Calu3 (cell line): ENCODE measurements around the gene CCNYL1. TPM values are rescaled to one million over a fixed set of nuclear protein-coding genes. Genes with fewer than 3 reads are reported as not detected.

ENCODE experiments used
- BruUV-seq: library from RNA; stranded (reverse); fragments of 400-500 nt; replicated peaks from 2 replicates; lab custom pipeline; 2021; lab: Mats Ljungman, UMichigan
- CTCF ChIA-PET: fragments of 300-600 bp; sonication (Branson Sonifier 250); formaldehyde crosslinking; loops from one replicate; lab custom pipeline; 2022; ENCODE audit warnings: antibody characterized with exemption; lab: Charles Lee
- DNase-seq: peaks from one replicate; pipeline ENCODE4 v3.0.0; 2022
- H3K27ac Mint-ChIP-seq: one replicate; pipeline ENCODE4 v1.8.0; 2022; ENCODE audit warnings: mixed read lengths; ENCODE audit not compliant: unreplicated experiment
- H3K27me3 Mint-ChIP-seq: one replicate; pipeline ENCODE4 v1.8.0; 2022; ENCODE audit warnings: mixed read lengths; ENCODE audit not compliant: unreplicated experiment
- H3K36me3 Mint-ChIP-seq: one replicate; pipeline ENCODE4 v1.8.0; 2022; ENCODE audit warnings: mild to moderate bottlenecking, moderate library complexity, mixed read lengths; ENCODE audit not compliant: insufficient read depth, unreplicated experiment
- H3K4me1 Mint-ChIP-seq: one replicate; pipeline ENCODE4 v1.8.0; 2022; ENCODE audit warnings: mild to moderate bottlenecking, low read depth, mixed read lengths; ENCODE audit not compliant: unreplicated experiment
- H3K4me3 Mint-ChIP-seq: one replicate; pipeline ENCODE4 v1.8.0; 2022; ENCODE audit warnings: mild to moderate bottlenecking, low read depth, moderate library complexity, mixed read lengths; ENCODE audit not compliant: unreplicated experiment
- H3K9me3 Mint-ChIP-seq: one replicate; pipeline ENCODE4 v1.8.0; 2022; ENCODE audit warnings: low read depth, mixed read lengths; ENCODE audit not compliant: unreplicated experiment
- intact Hi-C: fragments of 100-400 bp; cut with micrococcal nuclease; formaldehyde crosslinking; loops from one replicate; pipeline ENCODE4 v1.10.0; 2022; ENCODE audit not compliant: unreplicated experiment
- total RNA-seq: library from RNA; stranded (reverse); gene quantifications from 2 replicates; pipeline ENCODE4 v1.2.3, GENCODE V29; 2022
- TF ChIP-seq, protein P1 (sequence below): fragments of 200-600 bp; IDR thresholded peaks from one replicate; pipeline ENCODE4 v1.8.0; 2022; ENCODE audit warnings: antibody characterized with exemption; ENCODE audit not compliant: unreplicated experiment

CCNYL1 gene
- total RNA-seq, 1 experiment from 2014 or later = 13.7 TPM

DNA sequence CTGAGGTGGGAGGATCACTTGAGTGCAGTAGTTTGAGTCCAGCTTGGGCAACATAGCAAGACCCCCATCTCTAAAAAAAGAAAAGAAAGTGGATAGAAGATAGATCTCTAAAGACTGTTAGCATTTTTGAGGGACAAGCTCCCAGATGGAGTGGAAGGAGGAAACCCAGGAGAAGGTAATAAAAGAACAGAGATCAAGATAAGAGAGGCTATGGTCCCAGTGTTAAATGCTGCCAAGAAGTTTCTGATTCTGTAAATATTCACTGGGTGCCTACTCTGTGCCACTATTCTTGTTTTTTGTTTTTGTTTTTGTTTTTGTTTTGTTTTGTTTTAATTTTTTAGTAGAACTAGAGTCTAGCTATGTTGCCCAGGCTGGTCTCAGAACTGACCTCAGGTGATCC is 32.1 kb downstream of the CCNYL1 start:
- Mint-ChIP-seq H3K4me3 (no peak overlapping the region), H3K4me1 (no peaks in the 10 kb centered on the region), H3K27me3 (no peaks in the 10 kb centered on the region), H3K9me3 (no peaks in the 10 kb centered on the region), H3K27ac (no peak overlapping the region), H3K36me3 (no peaks in the 10 kb centered on the region)
- no peak for DNase-seq
- intact Hi-C loops = no loop called here
- no TSS peak for BruUV-seq
- TF ChIP-seq, protein P1, sequence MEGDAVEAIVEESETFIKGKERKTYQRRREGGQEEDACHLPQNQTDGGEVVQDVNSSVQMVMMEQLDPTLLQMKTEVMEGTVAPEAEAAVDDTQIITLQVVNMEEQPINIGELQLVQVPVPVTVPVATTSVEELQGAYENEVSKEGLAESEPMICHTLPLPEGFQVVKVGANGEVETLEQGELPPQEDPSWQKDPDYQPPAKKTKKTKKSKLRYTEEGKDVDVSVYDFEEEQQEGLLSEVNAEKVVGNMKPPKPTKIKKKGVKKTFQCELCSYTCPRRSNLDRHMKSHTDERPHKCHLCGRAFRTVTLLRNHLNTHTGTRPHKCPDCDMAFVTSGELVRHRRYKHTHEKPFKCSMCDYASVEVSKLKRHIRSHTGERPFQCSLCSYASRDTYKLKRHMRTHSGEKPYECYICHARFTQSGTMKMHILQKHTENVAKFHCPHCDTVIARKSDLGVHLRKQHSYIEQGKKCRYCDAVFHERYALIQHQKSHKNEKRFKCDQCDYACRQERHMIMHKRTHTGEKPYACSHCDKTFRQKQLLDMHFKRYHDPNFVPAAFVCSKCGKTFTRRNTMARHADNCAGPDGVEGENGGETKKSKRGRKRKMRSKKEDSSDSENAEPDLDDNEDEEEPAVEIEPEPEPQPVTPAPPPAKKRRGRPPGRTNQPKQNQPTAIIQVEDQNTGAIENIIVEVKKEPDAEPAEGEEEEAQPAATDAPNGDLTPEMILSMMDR = no peak
- CTCF ChIA-PET = interaction anchor here (0.8 to 1.4 kb wide), 2 partner anchors 291 to 297 kb away, joined by 3 to 6 read pairs; no protein-coding TSS in a partner anchor

DNA sequence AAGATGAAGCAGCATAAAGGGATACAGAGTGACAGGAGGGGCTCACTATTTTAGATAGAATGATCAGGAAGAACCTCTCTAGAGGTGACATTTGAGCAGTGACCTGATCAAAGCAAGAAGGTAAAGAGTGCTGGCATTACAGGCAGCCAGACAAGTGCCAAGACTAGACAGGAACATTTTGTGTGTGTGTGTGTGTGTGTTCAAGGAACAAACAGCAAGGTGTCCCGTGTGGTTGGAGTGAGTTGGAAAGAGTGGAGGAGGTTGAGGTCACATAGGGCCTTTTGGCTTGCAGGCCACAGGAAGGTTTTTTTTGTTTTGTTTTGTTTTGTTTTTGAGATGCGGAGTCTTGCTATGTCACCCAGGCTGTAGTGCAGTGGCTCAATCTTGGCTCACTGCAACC is 32.6 kb downstream of the CCNYL1 start:
- Mint-ChIP-seq H3K4me1 (no peaks in the 10 kb centered on the region), H3K27me3 (no peaks in the 10 kb centered on the region), H3K4me3 (no peak overlapping the region), H3K9me3 (no peaks in the 10 kb centered on the region), H3K36me3 (no peaks in the 10 kb centered on the region), H3K27ac (no peak overlapping the region)
- CTCF ChIA-PET = interaction anchor here (1.4 kb wide), 1 partner anchor 296 kb away, joined by 6 read pairs; no protein-coding TSS in a partner anchor
- intact Hi-C loops = no loop called here
- TF ChIP-seq, protein P1 = no peak
- DNase-seq = no peak
- BruUV-seq = no TSS peak

DNA sequence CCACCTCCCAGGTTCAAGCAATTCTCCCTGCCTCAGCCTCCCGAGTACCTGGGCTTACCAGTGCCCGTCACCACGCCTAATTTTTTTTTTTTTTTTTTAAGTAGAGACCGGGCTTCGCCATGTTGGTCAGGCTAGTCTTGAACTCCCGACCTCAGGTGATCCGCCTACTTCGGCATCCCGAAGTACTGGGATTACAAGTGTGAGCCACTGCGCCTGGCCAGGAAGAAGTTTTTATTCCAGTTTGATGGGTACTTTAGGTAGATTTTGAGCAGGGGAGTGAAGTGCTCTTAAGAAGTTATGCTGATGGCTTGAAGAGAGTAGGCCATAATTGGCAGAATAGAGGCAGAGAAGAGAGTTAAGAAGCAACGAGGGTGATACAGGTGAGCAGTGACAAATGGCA is 33.0 kb downstream of the CCNYL1 start:
- BruUV-seq = no TSS peak
- H3K36me3 Mint-ChIP-seq = no peaks in the 10 kb centered on the region
- intact Hi-C loops = no loop called here
- H3K9me3 Mint-ChIP-seq = no peaks in the 10 kb centered on the region
- H3K4me3 Mint-ChIP-seq = no peak overlapping the region
- CTCF ChIA-PET = interaction anchor here (0.7 kb wide), 1 partner anchor 84 kb away, joined by 3 read pairs; no protein-coding TSS in a partner anchor
- no peak for DNase-seq
- no peaks in the 10 kb centered on the region for H3K27me3 Mint-ChIP-seq
- TF ChIP-seq, protein P1 = no peak
- no peak overlapping the region for H3K27ac Mint-ChIP-seq
- H3K4me1 Mint-ChIP-seq = no peaks in the 10 kb centered on the region

DNA sequence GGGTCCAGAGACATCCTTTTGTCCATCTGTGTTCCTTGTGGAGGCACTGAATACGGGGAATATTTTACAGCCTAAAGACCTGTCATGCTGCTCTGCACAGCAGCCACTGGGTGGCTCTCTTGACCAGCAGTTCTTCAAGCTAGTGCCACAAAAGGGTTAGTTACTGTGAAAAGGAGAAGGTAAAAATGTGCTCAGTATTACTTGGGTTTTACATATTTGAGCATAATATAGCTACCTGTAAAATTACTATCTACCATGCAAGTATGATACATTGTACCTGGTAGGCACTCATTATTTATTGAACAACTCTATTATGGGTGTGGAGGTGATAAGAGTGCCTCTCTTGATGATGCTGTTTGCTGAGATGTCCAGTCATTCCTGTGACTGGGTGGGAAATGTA is 34.7 kb downstream of the CCNYL1 start:
- DNase-seq = peak; percentile 59
- no peaks in the 10 kb centered on the region for H3K4me1 Mint-ChIP-seq
- H3K4me3 Mint-ChIP-seq = no peak overlapping the region
- H3K36me3 Mint-ChIP-seq = no peaks in the 10 kb centered on the region
- CTCF ChIA-PET = interaction anchor here (0.7 to 3.3 kb wide), 12 partner anchors 20 to 326 kb away, joined by 3 to 27 read pairs (median 4); partner anchors contain the start of genes METTL21A and PLEKHM3
- H3K27ac Mint-ChIP-seq = no peak overlapping the region
- H3K27me3 Mint-ChIP-seq = no peaks in the 10 kb centered on the region
- H3K9me3 Mint-ChIP-seq = no peaks in the 10 kb centered on the region
- intact Hi-C loops = loop anchor here (1.0 kb wide), 5 partner anchors 227 to 326 kb away; no protein-coding TSS in a partner anchor
- TF ChIP-seq, protein P1 = peak; percentile 75
- BruUV-seq = no TSS peak
